IPS DF 6.9 (cell line): ENCODE measurements around the gene XPOT.

Experiments
- DNase-seq: peaks from one replicate; pipeline ENCODE4 v3.0.0-alpha.2; 2013; ENCODE audit warnings: low read depth, low spot score
- H3K27ac ChIP-seq: one replicate; pipeline ENCODE4 v1.5.1; 2013; ENCODE audit warnings: low read length, control low read depth
- H3K27me3 ChIP-seq: 2 replicates; pipeline ENCODE4 v1.6.1; 2013; ENCODE audit warnings: mild to moderate bottlenecking, low read length; ENCODE audit not compliant: control insufficient read depth, insufficient read depth
- H3K36me3 ChIP-seq: 2 replicates; pipeline ENCODE4 v1.6.1; 2013; ENCODE audit warnings: low read length; ENCODE audit not compliant: control insufficient read depth, insufficient read depth
- H3K4me1 ChIP-seq: 2 replicates; pipeline ENCODE4 v1.6.1; 2013; ENCODE audit warnings: low read length; ENCODE audit not compliant: control insufficient read depth, insufficient read depth
- H3K4me3 ChIP-seq: 2 replicates; pipeline ENCODE4 v1.5.1; 2013; ENCODE audit warnings: mild to moderate bottlenecking, low read length
- H3K9me3 ChIP-seq: 2 replicates; pipeline ENCODE4 v1.6.1; 2013; ENCODE audit warnings: low read length, inconsistent platforms; ENCODE audit not compliant: control insufficient read depth, insufficient read depth
- WGBS: extraction: QIAGEN DNeasy Blood & Tissue Kit; methylation state at CpG from one replicate; pipeline ENCODE4 v1.1.7; 2013; ENCODE audit warnings: mixed read lengths, missing lambda C conversion rate; ENCODE audit not compliant: insufficient read length, insufficient coverage; 5-methylcytosine and 5-hydroxymethylcytosine counted together

Gene XPOT

DNA sequence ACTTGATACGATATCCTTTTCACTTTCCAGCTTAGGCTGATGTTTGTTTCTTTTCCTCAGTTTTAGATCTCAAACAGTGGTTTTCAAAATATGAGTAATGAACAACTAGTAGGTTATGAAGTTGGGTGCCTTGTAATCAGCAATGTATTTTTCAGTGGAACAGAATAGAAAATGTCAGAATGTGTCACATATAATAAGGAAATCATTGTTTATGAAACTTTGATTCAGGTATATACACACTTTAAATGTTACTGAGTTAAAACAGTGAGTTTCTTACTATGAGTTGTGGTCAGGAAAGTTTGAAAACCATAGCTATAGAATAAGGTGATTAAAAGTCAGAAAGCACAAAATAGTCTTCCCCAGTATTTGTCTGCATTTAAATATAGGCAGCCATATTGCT, 87.5 kb downstream of the XPOT start:
- Histone ChIP-seq H3K4me1 (no peaks in the 10 kb centered on the region), H3K4me3 (no peak overlapping the region), H3K36me3 (peaks cover 3% of the 10 kb centered on the region; the same call in 1 of the 2 replicates), H3K27ac (no peak overlapping the region), H3K27me3 (no peaks in the 10 kb centered on the region), H3K9me3 (no peaks in the 10 kb centered on the region)
- DNase-seq, result no peak
- WGBS, result no CpG with 5 or more reads among the region's 1 CpG

- DNase-seq, result no peak
- WGBS, result no CpG with 5 or more reads among the region's 3 CpGs
- H3K36me3 ChIP-seq, result peaks cover 3% of the 10 kb centered on the region; the same call in 1 of the 2 replicates
These were observed 89.3 kb downstream of the XPOT start for GRCh38 chr12:64493513-64493912.

GRCh38 chr12:64494998-64495729, 91.0 kb downstream of the XPOT start:
- no peak for DNase-seq
- H3K27me3 ChIP-seq, result no peaks in the 10 kb centered on the region
- no peaks in the 10 kb centered on the region; the same call in 1 of the 2 replicates for H3K36me3 ChIP-seq
- no peaks in the 10 kb centered on the region for H3K4me1 ChIP-seq
- WGBS, result no CpG with 5 or more reads among the region's 5 CpGs
- no peak overlapping the region for H3K27ac ChIP-seq
- no peak overlapping the region for H3K4me3 ChIP-seq
- no peaks in the 10 kb centered on the region for H3K9me3 ChIP-seq

More at GRCh38 chr12:64493513-64493912, 89.3 kb downstream of the XPOT start:
- H3K27ac ChIP-seq, result no peak overlapping the region
- no peaks in the 10 kb centered on the region for H3K9me3 ChIP-seq
- no peaks in the 10 kb centered on the region for H3K27me3 ChIP-seq
- H3K4me1 ChIP-seq, result no peaks in the 10 kb centered on the region
- H3K4me3 ChIP-seq, result no peak overlapping the region

DNA sequence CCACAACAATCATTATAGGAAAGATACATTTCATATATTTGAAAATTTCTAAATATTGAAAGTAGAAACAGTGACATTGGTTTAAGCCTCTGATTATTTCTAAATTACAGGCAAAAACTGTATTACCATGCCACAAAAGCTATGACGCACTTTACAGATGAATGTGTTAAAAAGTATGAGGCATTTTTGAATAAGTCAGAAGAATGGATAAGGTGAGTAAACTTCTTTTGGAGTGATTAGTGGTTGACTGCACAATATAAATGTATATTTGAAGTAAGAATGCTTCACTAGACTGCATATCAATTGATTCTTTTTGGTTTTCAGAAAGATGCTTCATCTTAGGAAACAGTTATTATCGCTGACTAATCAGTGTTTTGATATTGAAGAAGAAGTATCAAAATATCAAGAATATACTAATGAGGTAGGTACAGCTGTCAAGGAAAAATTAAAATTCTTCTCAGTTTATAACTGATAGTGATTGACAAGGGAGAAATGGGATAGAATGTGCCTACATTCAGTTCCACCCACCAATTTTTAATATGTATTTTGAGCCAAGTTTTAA, 92.7 kb downstream of the XPOT start:
- H3K9me3 ChIP-seq, result no peaks in the 10 kb centered on the region
- DNase-seq, result no peak
- WGBS, result no CpG with 5 or more reads among the region's 2 CpGs
- no peak overlapping the region for H3K27ac ChIP-seq
- H3K4me1 ChIP-seq, result no peaks in the 10 kb centered on the region
- H3K4me3 ChIP-seq, result no peak overlapping the region
- H3K27me3 ChIP-seq, result no peaks in the 10 kb centered on the region
- H3K36me3 ChIP-seq, result no peaks in the 10 kb centered on the region

- H3K9me3 ChIP-seq, result no peaks in the 10 kb centered on the region
- no peak overlapping the region for H3K4me3 ChIP-seq
- no peak overlapping the region for H3K27ac ChIP-seq
- H3K27me3 ChIP-seq, result no peaks in the 10 kb centered on the region
- no peaks in the 10 kb centered on the region for H3K36me3 ChIP-seq
- no peaks in the 10 kb centered on the region for H3K4me1 ChIP-seq
- no CpG with 5 or more reads among the region's 1 CpG for WGBS
- DNase-seq, result no peak
These were observed 93.3 kb downstream of the XPOT start for GRCh38 chr12:64497484-64497883.

GRCh38 chr12:64497903-64498302, 93.7 kb downstream of the XPOT start:
- H3K4me3 ChIP-seq, result no peak overlapping the region
- no peaks in the 10 kb centered on the region for H3K27me3 ChIP-seq
- no peaks in the 10 kb centered on the region for H3K36me3 ChIP-seq
- no peak for DNase-seq
- no peak overlapping the region for H3K27ac ChIP-seq
- no CpG with 5 or more reads among the region's 1 CpG for WGBS
- no peaks in the 10 kb centered on the region for H3K9me3 ChIP-seq
- no peaks in the 10 kb centered on the region for H3K4me1 ChIP-seq

- 100% methylated on average over 1 of the region's 3 CpGs for WGBS
- Histone ChIP-seq H3K9me3 (no peaks in the 10 kb centered on the region), H3K27ac (no peak overlapping the region), H3K4me1 (no peaks in the 10 kb centered on the region), H3K27me3 (no peaks in the 10 kb centered on the region), H3K36me3 (no peaks in the 10 kb centered on the region), H3K4me3 (no peak overlapping the region)
- no peak for DNase-seq
These were observed 96.2 kb downstream of the XPOT start for GRCh38 chr12:64500394-64500793.
